SKM-1 treated with dmso at 0.1 percent for 144 hours (cell line): ENCODE results near the gene MSH2.

Experiments used
- DNase-seq: peaks from one replicate; lab custom pipeline; 2025; ENCODE audit not compliant: unreplicated experiment; lab: John Stamatoyannopoulos, UW

Gene MSH2

GRCh38 chr2:47530105-47530760 lies 127.3 kb downstream of the MSH2 start:
- DNase-seq, result no peak

- no peak for DNase-seq
Observed at GRCh38 chr2:47531378-47532042, 128.6 kb downstream of the MSH2 start.
